Right lobe of liver (tissue), 4 donors: Measurements from ENCODE around the gene NTN1.

ENCODE experiments used
- CTCF ChIP-seq, 4 donors: fragments of 200-600 bp in 3 of 4; fragments of 450-650 bp in 1 of 4; IDR thresholded peaks; one replicate each; pipeline versions ENCODE4 v1.5.1 to v1.8.0; 2016 to 2022; ENCODE audit warnings: antibody characterized with exemption in 4 of 4, mild to moderate bottlenecking in 2 of 4
- POLR2A ChIP-seq: fragments of 450-650 bp; IDR thresholded peaks from one replicate; pipeline ENCODE4 v1.6.1; 2017; ENCODE audit warnings: antibody characterized with exemption, mild to moderate bottlenecking
- donor health status: DM: no; HTN: no; CAD: no.
- donor health status: DM: no; HTN: no; CAD: no.
- donor health status: DM: no; HTN: yes; CAD: no.

GRCh38 chr17:9209347-9209746 lies 188.0 kb downstream of the NTN1 start:
- no peak for TF ChIP-seq CTCF (IDR thresholded peaks at IDR 0.05)
- TF ChIP-seq POLR2A: no peak
